ENCODE data around the gene CNTLN.
"Not testable (repeated sequence)": the region's sequence is repeated elsewhere in the genome, so short reads cannot be mapped to it uniquely, and the experiment has no call there.

The CNTLN gene

GRCh38 chr9:17272536-17272935, 137.7 kb downstream of the CNTLN start:
- TF ChIP-seq CTCF (conservative IDR thresholded peaks at IDR 0.05) (no peak), ZFX (IDR thresholded peaks at IDR 0.05) (no peak)
- no peak overlapping the region for H3K27ac ChIP-seq

GRCh38 chr9:17280350-17281012, 145.6 kb downstream of the CNTLN start:
- TF ChIP-seq CTCF (conservative IDR thresholded peaks at IDR 0.05) (no peak), ZFX (IDR thresholded peaks at IDR 0.05) (no peak)
- H3K27ac ChIP-seq, result no peak overlapping the region

GRCh38 chr9:17290673-17291072, 155.8 kb downstream of the CNTLN start:
- H3K27ac ChIP-seq, result not testable (repeated sequence)

GRCh38 chr9:17291766-17292165, 156.9 kb downstream of the CNTLN start:
- no peak overlapping the region for H3K27ac ChIP-seq
- TF ChIP-seq CTCF (conservative IDR thresholded peaks at IDR 0.05), result no peak
- TF ChIP-seq ZFX (IDR thresholded peaks at IDR 0.05), result no peak

- no peak overlapping the region for H3K27ac ChIP-seq
- no peak for TF ChIP-seq ZFX (IDR thresholded peaks at IDR 0.05)
Observed at GRCh38 chr9:17293685-17294084, 158.8 kb downstream of the CNTLN start.

- TF ChIP-seq CTCF (conservative IDR thresholded peaks at IDR 0.05) (no peak), ZFX (IDR thresholded peaks at IDR 0.05) (no peak)
- no peak overlapping the region for H3K27ac ChIP-seq
Observed at GRCh38 chr9:17294822-17295624, 160.2 kb downstream of the CNTLN start.

- TF ChIP-seq CTCF (conservative IDR thresholded peaks at IDR 0.05) (no peak), ZFX (IDR thresholded peaks at IDR 0.05) (no peak)
- H3K27ac ChIP-seq, result no peak overlapping the region
Observed at GRCh38 chr9:17315341-17315740, 180.5 kb downstream of the CNTLN start.

- TF ChIP-seq ZFX (IDR thresholded peaks at IDR 0.05), result no peak
- TF ChIP-seq CTCF (conservative IDR thresholded peaks at IDR 0.05), result no peak
- H3K27ac ChIP-seq, result no peak overlapping the region
Observed at GRCh38 chr9:17318821-17319320, 184.0 kb downstream of the CNTLN start.

All from C4-2B (cell line).